ENCODE data around the gene PHLDA3. TPM values are rescaled to one million over a fixed set of nuclear protein-coding genes. Genes with fewer than 3 reads are reported as not detected.

The PHLDA3 gene
- total and polyA plus RNA-seq, 7 donors = 3.2 to 135 (median 93.4) TPM

DNA sequence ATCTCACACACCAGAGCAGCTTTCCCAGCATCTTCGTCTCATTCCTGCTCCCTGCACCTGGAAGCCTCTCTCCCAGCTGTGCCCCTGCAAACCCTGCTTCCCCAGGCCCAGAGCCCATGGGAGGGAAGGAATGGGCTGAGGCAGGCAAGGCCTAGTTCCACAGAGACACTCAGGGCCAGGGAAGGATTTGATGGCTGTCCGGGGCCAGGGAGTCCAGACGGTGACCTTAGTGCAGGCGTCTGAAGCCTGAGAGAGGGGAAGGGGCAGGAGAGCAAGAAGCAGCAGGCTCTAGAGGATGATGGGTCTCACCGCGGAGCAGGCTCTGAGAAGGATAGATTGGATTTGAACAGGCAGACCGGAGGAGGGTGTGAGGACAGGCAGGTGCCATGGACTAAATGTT is 25.2 kb downstream of the PHLDA3 start:
- Histone ChIP-seq H3K27ac (no peak overlapping the region), H3K36me3 (no peaks in the 10 kb centered on the region), H3K9me3 (no peaks in the 10 kb centered on the region), H3K27me3 (no peaks in the 10 kb centered on the region), H3K4me1 (peaks cover 0 to 12% (median 11%) of the 10 kb centered on the region in 4 donors), H3K4me3 (no peak overlapping the region)
- 94 to 95% methylated on average over 7 of the region's 7 CpGs for WGBS, 2 donors
- DNase-seq = no peak
- intact Hi-C loops (cut with DNase I) = no loop called here
- TF ChIP-seq POLR2A (IDR thresholded peaks at IDR 0.05) = no peak
- TF ChIP-seq EP300 (IDR thresholded peaks at IDR 0.05) = no peak
- TF ChIP-seq, protein P1, sequence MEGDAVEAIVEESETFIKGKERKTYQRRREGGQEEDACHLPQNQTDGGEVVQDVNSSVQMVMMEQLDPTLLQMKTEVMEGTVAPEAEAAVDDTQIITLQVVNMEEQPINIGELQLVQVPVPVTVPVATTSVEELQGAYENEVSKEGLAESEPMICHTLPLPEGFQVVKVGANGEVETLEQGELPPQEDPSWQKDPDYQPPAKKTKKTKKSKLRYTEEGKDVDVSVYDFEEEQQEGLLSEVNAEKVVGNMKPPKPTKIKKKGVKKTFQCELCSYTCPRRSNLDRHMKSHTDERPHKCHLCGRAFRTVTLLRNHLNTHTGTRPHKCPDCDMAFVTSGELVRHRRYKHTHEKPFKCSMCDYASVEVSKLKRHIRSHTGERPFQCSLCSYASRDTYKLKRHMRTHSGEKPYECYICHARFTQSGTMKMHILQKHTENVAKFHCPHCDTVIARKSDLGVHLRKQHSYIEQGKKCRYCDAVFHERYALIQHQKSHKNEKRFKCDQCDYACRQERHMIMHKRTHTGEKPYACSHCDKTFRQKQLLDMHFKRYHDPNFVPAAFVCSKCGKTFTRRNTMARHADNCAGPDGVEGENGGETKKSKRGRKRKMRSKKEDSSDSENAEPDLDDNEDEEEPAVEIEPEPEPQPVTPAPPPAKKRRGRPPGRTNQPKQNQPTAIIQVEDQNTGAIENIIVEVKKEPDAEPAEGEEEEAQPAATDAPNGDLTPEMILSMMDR (IDR thresholded peaks at IDR 0.05) = no peak
- no peak for TF ChIP-seq POLR2AphosphoS5 (IDR thresholded peaks at IDR 0.05)

DNA sequence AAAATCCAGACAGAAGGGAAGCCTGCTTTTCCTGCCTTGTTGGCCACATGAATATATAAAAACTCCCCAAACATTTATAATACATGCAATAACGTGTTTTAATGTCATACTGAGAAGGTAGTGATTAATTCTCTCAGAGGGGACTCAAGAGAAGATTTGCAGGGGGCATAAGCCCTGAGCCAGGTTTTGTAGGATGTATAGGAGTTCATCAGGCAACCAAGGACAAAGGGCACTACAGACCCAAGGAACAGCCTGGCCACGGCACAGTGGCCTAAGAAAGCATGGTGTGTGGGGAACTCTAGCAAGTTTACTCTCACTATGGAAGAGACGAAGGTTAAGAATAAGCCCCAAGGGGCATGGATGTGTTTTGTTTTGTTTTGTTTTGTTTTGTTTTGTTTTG is 32.0 kb downstream of the PHLDA3 start:
- Histone ChIP-seq H3K4me1 (peaks cover 0 to 12% (median 7%) of the 10 kb centered on the region in 4 donors), H3K4me3 (no peak overlapping the region)
- intact Hi-C loops (cut with DNase I) = no loop called here

DNA sequence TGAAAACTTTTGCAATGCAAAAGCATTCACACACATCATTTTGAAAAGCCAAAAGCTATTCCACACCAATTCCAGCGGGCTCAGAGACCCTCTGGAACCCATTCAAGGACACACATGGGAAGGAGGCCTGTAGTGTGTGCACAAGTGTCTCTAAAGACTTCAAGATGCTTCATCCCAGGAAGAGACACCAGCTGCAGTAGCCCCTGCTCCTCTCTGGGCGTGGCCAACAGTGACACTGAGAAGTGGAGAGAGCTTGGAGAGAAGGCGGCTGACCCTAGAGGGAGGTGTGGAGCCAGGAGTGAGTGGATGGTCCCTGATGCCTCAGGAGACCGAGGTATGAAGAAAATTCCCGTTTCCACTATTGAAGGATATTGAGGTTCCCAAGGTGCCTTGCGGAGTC is 32.6 kb downstream of the PHLDA3 start:
- Histone ChIP-seq H3K27ac (no peak overlapping the region), H3K9me3 (no peaks in the 10 kb centered on the region), H3K4me1 (peaks cover 0 to 12% (median 7%) of the 10 kb centered on the region in 4 donors), H3K4me3 (no peak overlapping the region), H3K36me3 (no peaks in the 10 kb centered on the region), H3K27me3 (no peaks in the 10 kb centered on the region)
- no peak for DNase-seq
- TF ChIP-seq POLR2A (IDR thresholded peaks at IDR 0.05) = no peak
- TF ChIP-seq, protein P1 (IDR thresholded peaks at IDR 0.05) = no peak
- TF ChIP-seq EP300 (IDR thresholded peaks at IDR 0.05) = no peak
- TF ChIP-seq POLR2AphosphoS5 (IDR thresholded peaks at IDR 0.05) = no peak
- WGBS, 2 donors = 60 to 71% methylated on average over 6 of the region's 6 CpGs
- intact Hi-C loops (cut with DNase I) = no loop called here

More for the DNA sequence above, 32.0 kb downstream of the PHLDA3 start:
- H3K27me3 ChIP-seq = no peaks in the 10 kb centered on the region
- TF ChIP-seq POLR2A (IDR thresholded peaks at IDR 0.05) (no peak), EP300 (IDR thresholded peaks at IDR 0.05) (no peak), POLR2AphosphoS5 (IDR thresholded peaks at IDR 0.05) (no peak)
- TF ChIP-seq, protein P1 (IDR thresholded peaks at IDR 0.05) = no peak
- WGBS, 2 donors = 50 to 81% methylated on average over 3 of the region's 3 CpGs
- DNase-seq = no peak
- H3K36me3 ChIP-seq = no peaks in the 10 kb centered on the region
- no peaks in the 10 kb centered on the region for H3K9me3 ChIP-seq
- no peak overlapping the region for H3K27ac ChIP-seq

DNA sequence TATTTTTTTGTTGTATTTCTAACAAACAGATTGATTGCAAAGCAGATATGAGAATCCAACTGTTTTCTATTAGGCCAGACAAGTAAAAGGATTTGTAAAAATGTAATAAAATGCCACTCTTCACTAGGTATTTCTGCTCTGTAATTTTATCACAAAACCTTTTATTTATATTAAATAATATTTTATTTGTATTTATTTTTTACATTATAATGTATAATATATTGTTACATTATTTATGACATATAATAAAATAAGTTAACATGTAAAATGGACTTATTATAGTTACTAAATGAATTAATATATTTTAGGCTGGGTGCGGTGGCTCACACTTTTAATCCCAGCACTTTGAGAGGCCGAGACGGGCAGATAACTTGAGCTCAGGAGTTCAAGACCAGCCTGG is 34.7 kb downstream of the PHLDA3 start:
- WGBS, 2 donors = 73 to 95% methylated on average over 3 of the region's 3 CpGs
- H3K27ac ChIP-seq = no peak overlapping the region

More for the DNA sequence above, 34.7 kb downstream of the PHLDA3 start:
- Histone ChIP-seq H3K36me3 (no peaks in the 10 kb centered on the region), H3K4me3 (no peak overlapping the region), H3K9me3 (no peaks in the 10 kb centered on the region), H3K4me1 (peaks cover 0 to 12% (median 7%) of the 10 kb centered on the region in 4 donors), H3K27me3 (peaks cover 0 to 2% (median 0%) of the 10 kb centered on the region in 3 donors)
- no peak for TF ChIP-seq POLR2AphosphoS5 (IDR thresholded peaks at IDR 0.05)
- TF ChIP-seq, protein P1 (IDR thresholded peaks at IDR 0.05) = no peak
- no peak for TF ChIP-seq POLR2A (IDR thresholded peaks at IDR 0.05)
- no peak for TF ChIP-seq EP300 (IDR thresholded peaks at IDR 0.05)
- no peak for DNase-seq
- intact Hi-C loops (cut with DNase I) = loop anchor here (2.0 kb wide), 1 partner anchor 79 kb away; no protein-coding TSS in a partner anchor

All from sigmoid colon (tissue), 7 donors.